Liver (tissue), 9 donors: ENCODE measurements around the gene SLC25A1. TPM values are rescaled to one million over a fixed set of nuclear protein-coding genes. Genes with fewer than 3 reads are reported as not detected.

ENCODE experiments used
- DNase-seq: peaks from one replicate; pipeline ENCODE4 v3.0.0-alpha.2; 2017; ENCODE audit warnings: low spot score
- H3K27ac ChIP-seq, 2 donors: one replicate each; pipeline ENCODE4 v1.7.0; 2013; ENCODE audit warnings: inconsistent platforms in 2 of 2, low read length in 2 of 2, control low read depth in 1 of 2, low read depth in 1 of 2, mild to moderate bottlenecking in 1 of 2
- H3K27me3 ChIP-seq, 4 donors: one replicate each; pipeline versions ENCODE4 v1.6.1 to v1.7.0; 2013; ENCODE audit warnings: low read length in 3 of 4, inconsistent platforms in 1 of 4, mild to moderate bottlenecking in 1 of 4, moderate library complexity in 1 of 4; ENCODE audit not compliant: control insufficient read depth in 4 of 4, insufficient read depth in 4 of 4
- H3K36me3 ChIP-seq, 4 donors: one replicate each; pipeline versions ENCODE4 v1.6.1 to v1.7.0; 2013; ENCODE audit warnings: low read length in 3 of 4, mild to moderate bottlenecking in 3 of 4, low read depth in 1 of 4, moderate library complexity in 1 of 4; ENCODE audit not compliant: control insufficient read depth in 4 of 4, insufficient read depth in 3 of 4
- H3K4me1 ChIP-seq, 4 donors: one replicate each; pipeline versions ENCODE4 v1.6.1 to v1.7.0; 2013; ENCODE audit warnings: low read length in 3 of 4, mild to moderate bottlenecking in 3 of 4, moderate library complexity in 1 of 4; ENCODE audit not compliant: control insufficient read depth in 4 of 4, insufficient read depth in 4 of 4
- H3K4me3 ChIP-seq, 3 donors: one replicate each; pipeline versions ENCODE4 v1.6.1 to v1.7.0; 2013; ENCODE audit warnings: low read length in 3 of 3, control low read depth in 1 of 3, low read depth in 1 of 3, mild to moderate bottlenecking in 1 of 3
- H3K9ac ChIP-seq, 2 donors: one replicate each; pipeline ENCODE4 v1.7.0; 2013; ENCODE audit warnings: low read length in 2 of 2, mild to moderate bottlenecking in 2 of 2, moderate library complexity in 2 of 2, control low read depth in 1 of 2, low read depth in 1 of 2
- H3K9me3 ChIP-seq, 4 donors: one replicate each; pipeline versions ENCODE4 v1.6.1 to v1.7.0; 2013; ENCODE audit warnings: low read length in 3 of 4; ENCODE audit not compliant: control insufficient read depth in 4 of 4
- ATF3 ChIP-seq: IDR thresholded peaks from 2 replicates; pipeline ENCODE4 v1.6.1; 2016; ENCODE audit warnings: antibody characterized with exemption
- CTCF ChIP-seq: fragments of 150-350 bp; IDR thresholded peaks from 2 replicates; pipeline ENCODE4 v1.5.1; 2017; ENCODE audit warnings: improper control_type of control experiment, low read depth, low read length; ENCODE audit not compliant: missing input control
- EGR1 ChIP-seq, 2 donors: IDR thresholded peaks; 2 replicates each; pipeline ENCODE4 v1.6.1; 2016 to 2018; ENCODE audit warnings: antibody characterized with exemption in 2 of 2, low read depth in 2 of 2
- FOXA1 ChIP-seq: IDR thresholded peaks from 2 replicates; pipeline ENCODE4 v1.6.1; 2016; ENCODE audit warnings: antibody characterized with exemption
- FOXA2 ChIP-seq: IDR thresholded peaks from 2 replicates; pipeline ENCODE4 v1.6.1; 2016; ENCODE audit warnings: antibody characterized with exemption
- GABPA ChIP-seq, 2 donors: IDR thresholded peaks in 1 of 2; conservative IDR thresholded peaks in 1 of 2; 2 replicates each; pipeline ENCODE4 v1.6.1; 2016; ENCODE audit warnings: antibody characterized with exemption in 2 of 2, mild to moderate bottlenecking in 1 of 2, moderate library complexity in 1 of 2
- HNF4A ChIP-seq, 2 donors: conservative IDR thresholded peaks; 2 replicates each; pipeline ENCODE4 v1.6.1; 2016; ENCODE audit warnings: antibody characterized with exemption in 2 of 2, mild to moderate bottlenecking in 2 of 2
- HNF4G ChIP-seq: IDR thresholded peaks from 2 replicates; pipeline ENCODE4 v1.6.1; 2016; ENCODE audit warnings: antibody characterized with exemption
- MAX ChIP-seq: IDR thresholded peaks from 2 replicates; pipeline ENCODE4 v1.6.1; 2016; ENCODE audit warnings: antibody characterized with exemption
- NR2F2 ChIP-seq: IDR thresholded peaks from 2 replicates; pipeline ENCODE4 v1.6.1; 2016; ENCODE audit warnings: antibody characterized with exemption
- RAD21 ChIP-seq, 2 donors: IDR thresholded peaks; 2 replicates each; pipeline ENCODE4 v1.6.1; 2016; ENCODE audit warnings: antibody characterized with exemption in 2 of 2, mild to moderate bottlenecking in 2 of 2
- RXRA ChIP-seq, 2 donors: IDR thresholded peaks; 2 replicates each; pipeline ENCODE4 v1.6.1; 2017 to 2018; ENCODE audit warnings: antibody characterized with exemption in 2 of 2, mild to moderate bottlenecking in 1 of 2
- SP1 ChIP-seq: IDR thresholded peaks from 2 replicates; pipeline ENCODE4 v1.6.1; 2018; ENCODE audit warnings: antibody characterized with exemption, mild to moderate bottlenecking
- TAF1 ChIP-seq: conservative IDR thresholded peaks from 2 replicates; pipeline ENCODE4 v1.6.1; 2016; ENCODE audit warnings: antibody characterized with exemption, mild to moderate bottlenecking
- ZBTB33 ChIP-seq: IDR thresholded peaks from 2 replicates; pipeline ENCODE4 v1.6.1; 2016; ENCODE audit warnings: antibody characterized with exemption
- WGBS: extraction: QIAGEN DNeasy Blood & Tissue Kit; methylation state at CpG from one replicate; pipeline ENCODE4 v1.1.7; 2013; 5-methylcytosine and 5-hydroxymethylcytosine counted together
- polyA plus RNA-seq, 2 donors: library from polyadenylated mRNA; stranded (reverse) in 1 of 2; unstranded in 1 of 2; fragments of 200-250 nt in 1 of 2; fragments of >200 nt in 1 of 2; fragmentation: Nextera tagmentation in 1 of 2; extraction: Ambion mirVana in 1 of 2; gene quantifications; one replicate each; pipeline versions ENCODE4 v1.2.1 to v1.2.3, GENCODE V29; 2013 to 2015
- total RNA-seq, 2 donors: library from RNA; depleted of rRNA; stranded (reverse); fragments of >200 nt; gene quantifications; one replicate each; pipeline ENCODE4 v1.2.3, GENCODE V29; 2014
- TF ChIP-seq, protein P1 (sequence below): IDR thresholded peaks from 2 replicates; pipeline ENCODE4 v1.6.1; 2016; ENCODE audit warnings: antibody characterized with exemption, mild to moderate bottlenecking
- donor health status: healthy.
- donor health status: healthy.
- donor health status: healthy.
- donor health status: healthy.
- donor health status: healthy.

SLC25A1 gene
- total and polyA plus RNA-seq, 4 donors: 59.5 to 78.3 (median 73.9) TPM

DNA sequence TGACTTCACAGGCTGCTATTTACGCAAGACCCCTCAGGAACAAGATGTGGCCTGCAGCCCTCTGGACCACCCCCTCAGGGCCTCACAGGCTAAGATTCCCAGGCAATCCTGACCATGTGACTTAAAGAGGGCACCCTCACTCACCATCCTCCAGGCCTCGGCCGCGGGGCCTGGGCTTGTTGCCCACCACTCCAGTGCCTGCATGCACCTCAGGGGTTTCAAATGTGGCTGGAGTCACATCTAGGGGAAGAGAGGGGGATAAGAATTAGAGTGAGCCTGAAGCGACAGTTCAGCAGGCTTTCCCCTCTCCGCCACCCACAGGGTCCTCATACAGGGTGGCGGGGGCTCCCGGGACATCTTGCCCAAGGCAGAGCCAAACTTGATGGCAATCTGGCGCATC, 36.1 kb downstream of the SLC25A1 start (continued):
- TF ChIP-seq ZBTB33 (no peak), FOXA1 (no peak), RXRA (IDR thresholded peaks at IDR 0.05) (no peak), RAD21 (IDR thresholded peaks at IDR 0.05) (no peak), HNF4G (no peak), CTCF (no peak), FOXA2 (no peak), SP1 (no peak)

- Histone ChIP-seq H3K36me3 (peaks cover 13 to 61% (median 30%) of the 10 kb centered on the region in 4 donors), H3K27ac (no peak overlapping the region), H3K4me1 (peaks cover 2 to 12% (median 11%) of the 10 kb centered on the region in 4 donors), H3K9ac (no peak overlapping the region), H3K4me3 (no peak overlapping the region), H3K27me3 (no peaks in the 10 kb centered on the region), H3K9me3 (no peaks in the 10 kb centered on the region)
- DNase-seq: no peak
- TF ChIP-seq ZBTB33: no peak
- no peak for TF ChIP-seq NR2F2
- TF ChIP-seq, protein P1, sequence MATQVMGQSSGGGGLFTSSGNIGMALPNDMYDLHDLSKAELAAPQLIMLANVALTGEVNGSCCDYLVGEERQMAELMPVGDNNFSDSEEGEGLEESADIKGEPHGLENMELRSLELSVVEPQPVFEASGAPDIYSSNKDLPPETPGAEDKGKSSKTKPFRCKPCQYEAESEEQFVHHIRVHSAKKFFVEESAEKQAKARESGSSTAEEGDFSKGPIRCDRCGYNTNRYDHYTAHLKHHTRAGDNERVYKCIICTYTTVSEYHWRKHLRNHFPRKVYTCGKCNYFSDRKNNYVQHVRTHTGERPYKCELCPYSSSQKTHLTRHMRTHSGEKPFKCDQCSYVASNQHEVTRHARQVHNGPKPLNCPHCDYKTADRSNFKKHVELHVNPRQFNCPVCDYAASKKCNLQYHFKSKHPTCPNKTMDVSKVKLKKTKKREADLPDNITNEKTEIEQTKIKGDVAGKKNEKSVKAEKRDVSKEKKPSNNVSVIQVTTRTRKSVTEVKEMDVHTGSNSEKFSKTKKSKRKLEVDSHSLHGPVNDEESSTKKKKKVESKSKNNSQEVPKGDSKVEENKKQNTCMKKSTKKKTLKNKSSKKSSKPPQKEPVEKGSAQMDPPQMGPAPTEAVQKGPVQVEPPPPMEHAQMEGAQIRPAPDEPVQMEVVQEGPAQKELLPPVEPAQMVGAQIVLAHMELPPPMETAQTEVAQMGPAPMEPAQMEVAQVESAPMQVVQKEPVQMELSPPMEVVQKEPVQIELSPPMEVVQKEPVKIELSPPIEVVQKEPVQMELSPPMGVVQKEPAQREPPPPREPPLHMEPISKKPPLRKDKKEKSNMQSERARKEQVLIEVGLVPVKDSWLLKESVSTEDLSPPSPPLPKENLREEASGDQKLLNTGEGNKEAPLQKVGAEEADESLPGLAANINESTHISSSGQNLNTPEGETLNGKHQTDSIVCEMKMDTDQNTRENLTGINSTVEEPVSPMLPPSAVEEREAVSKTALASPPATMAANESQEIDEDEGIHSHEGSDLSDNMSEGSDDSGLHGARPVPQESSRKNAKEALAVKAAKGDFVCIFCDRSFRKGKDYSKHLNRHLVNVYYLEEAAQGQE: no peak
- TF ChIP-seq HNF4A (conservative IDR thresholded peaks at IDR 0.05): no peak
- WGBS: 95% methylated on average over 5 of the region's 5 CpGs
Observed at GRCh38 chr22:19139974-19140373, 38.6 kb downstream of the SLC25A1 start.

GRCh38 chr22:19139001-19139356, 39.6 kb downstream of the SLC25A1 start:
- H3K36me3 ChIP-seq: peaks cover 18 to 71% (median 35%) of the 10 kb centered on the region in 4 donors
- 97% methylated on average over 9 of the region's 9 CpGs for WGBS
- no peaks in the 10 kb centered on the region for H3K27me3 ChIP-seq
- H3K9ac ChIP-seq: no peak overlapping the region
- H3K27ac ChIP-seq: no peak overlapping the region
- DNase-seq: no peak
- peaks cover 2 to 10% (median 9%) of the 10 kb centered on the region in 4 donors for H3K4me1 ChIP-seq
- H3K4me3 ChIP-seq: no peak overlapping the region
- no peaks in the 10 kb centered on the region for H3K9me3 ChIP-seq
- TF ChIP-seq RAD21 (IDR thresholded peaks at IDR 0.05) (no peak), GABPA (IDR thresholded peaks at IDR 0.05 in 1 of 2, conservative IDR thresholded peaks at IDR 0.05 in 1 of 2) (no peak), ATF3 (no peak), MAX (no peak), SP1 (no peak), HNF4G (no peak), EGR1 (IDR thresholded peaks at IDR 0.05; ENCODE audit: low read depth in 2 of 2) (no peak), CTCF (no peak), FOXA2 (no peak), TAF1 (no peak)
